Nephron progenitor cell (in vitro differentiated cells): Measurements from ENCODE around the gene FRZB.
"Not testable (repeated sequence)": the region's sequence is repeated elsewhere in the genome, so short reads cannot be mapped to it uniquely, and the experiment has no call there.

Experiments
- DNase-seq: peaks from one replicate; pipeline ENCODE4 v3.0.0; 2021
- H3K27ac Mint-ChIP-seq: 2 replicates; pipeline ENCODE4 v1.8.0; 2021; ENCODE audit warnings: mild to moderate bottlenecking, moderate library complexity, mixed read lengths
- H3K27me3 Mint-ChIP-seq: 2 replicates; pipeline ENCODE4 v1.8.0; 2021; ENCODE audit warnings: mild to moderate bottlenecking, low read depth, mixed read lengths; ENCODE audit not compliant: poor library complexity
- H3K36me3 Mint-ChIP-seq: 2 replicates; pipeline ENCODE4 v1.8.0; 2021; ENCODE audit warnings: low read depth, mixed read lengths
- H3K4me1 Mint-ChIP-seq: 2 replicates; pipeline ENCODE4 v1.8.0; 2021; ENCODE audit warnings: mixed read lengths
- H3K4me3 Mint-ChIP-seq: 2 replicates; pipeline ENCODE4 v1.8.0; 2021; ENCODE audit warnings: mild to moderate bottlenecking, moderate library complexity, mixed read lengths
- H3K9me3 Mint-ChIP-seq: 2 replicates; pipeline ENCODE4 v1.8.0; 2021; ENCODE audit warnings: mild to moderate bottlenecking, moderate library complexity, mixed read lengths
- CTCF ChIP-seq: fragments of 200-600 bp; sonication (generic); IDR thresholded peaks from 2 replicates; pipeline ENCODE4 v1.5.0; 2021; ENCODE audit warnings: antibody characterized with exemption

The FRZB gene

GRCh38 chr2:182893666-182894065 lies 27.2 kb upstream of the FRZB start:
- Mint-ChIP-seq H3K36me3 (peaks cover 17% of the 10 kb centered on the region), H3K27ac (no peak overlapping the region), H3K27me3 (no peaks in the 10 kb centered on the region), H3K9me3 (peaks cover 7% of the 10 kb centered on the region), H3K4me3 (no peak overlapping the region), H3K4me1 (peaks cover 27% of the 10 kb centered on the region)
- TF ChIP-seq CTCF: no peak
- no peak for DNase-seq

GRCh38 chr2:182893035-182893434 lies 26.6 kb upstream of the FRZB start:
- H3K9me3 Mint-ChIP-seq: not testable (repeated sequence)

GRCh38 chr2:182891611-182892010 lies 25.2 kb upstream of the FRZB start:
- no peak for TF ChIP-seq CTCF
- H3K4me3 Mint-ChIP-seq: no peak overlapping the region
- H3K27me3 Mint-ChIP-seq: no peaks in the 10 kb centered on the region
- no peak for DNase-seq
- H3K9me3 Mint-ChIP-seq: peaks cover 7% of the 10 kb centered on the region
- H3K27ac Mint-ChIP-seq: no peak overlapping the region
- H3K4me1 Mint-ChIP-seq: peaks cover 37% of the 10 kb centered on the region
- H3K36me3 Mint-ChIP-seq: peaks cover 17% of the 10 kb centered on the region

More at GRCh38 chr2:182893035-182893434, 26.6 kb upstream of the FRZB start:
- peaks cover 17% of the 10 kb centered on the region for H3K36me3 Mint-ChIP-seq
- not testable (repeated sequence) for DNase-seq, H3K27ac Mint-ChIP-seq, H3K4me3 Mint-ChIP-seq, H3K27me3 Mint-ChIP-seq
- H3K4me1 Mint-ChIP-seq: peaks cover 32% of the 10 kb centered on the region

- Mint-ChIP-seq H3K4me1 (peaks cover 37% of the 10 kb centered on the region), H3K27me3 (no peaks in the 10 kb centered on the region), H3K4me3 (no peak overlapping the region), H3K36me3 (peaks cover 15% of the 10 kb centered on the region), H3K27ac (no peak overlapping the region), H3K9me3 (peaks cover 7% of the 10 kb centered on the region)
- DNase-seq: peak; percentile 23
- TF ChIP-seq CTCF: no peak
Measured at GRCh38 chr2:182890773-182891378, 24.4 kb upstream of the FRZB start.

GRCh38 chr2:182890305-182890704 lies 23.9 kb upstream of the FRZB start:
- Mint-ChIP-seq H3K4me3 (no peak overlapping the region), H3K36me3 (peaks cover 9% of the 10 kb centered on the region), H3K27me3 (no peaks in the 10 kb centered on the region), H3K9me3 (peaks cover 5% of the 10 kb centered on the region), H3K4me1 (peaks cover 37% of the 10 kb centered on the region), H3K27ac (no peak overlapping the region)
- DNase-seq: no peak
- no peak for TF ChIP-seq CTCF

GRCh38 chr2:182887753-182888415 lies 21.4 kb upstream of the FRZB start:
- no peaks in the 10 kb centered on the region for H3K9me3 Mint-ChIP-seq
- DNase-seq: no peak
- no peak overlapping the region for H3K27ac Mint-ChIP-seq
- no peaks in the 10 kb centered on the region for H3K27me3 Mint-ChIP-seq
- no peaks in the 10 kb centered on the region for H3K36me3 Mint-ChIP-seq
- no peak overlapping the region for H3K4me3 Mint-ChIP-seq
- no peak for TF ChIP-seq CTCF
- H3K4me1 Mint-ChIP-seq: peaks cover 37% of the 10 kb centered on the region
